Measurements from ENCODE around the gene GPR78. TPM values are rescaled to one million over a fixed set of nuclear protein-coding genes. Genes with fewer than 3 reads are reported as not detected.
"Not testable (repeated sequence)": the region's sequence is repeated elsewhere in the genome, so short reads cannot be mapped to it uniquely, and the experiment has no call there.

The GPR78 gene
- total RNA-seq, 1 donor from 2014 or later, result not detected

DNA sequence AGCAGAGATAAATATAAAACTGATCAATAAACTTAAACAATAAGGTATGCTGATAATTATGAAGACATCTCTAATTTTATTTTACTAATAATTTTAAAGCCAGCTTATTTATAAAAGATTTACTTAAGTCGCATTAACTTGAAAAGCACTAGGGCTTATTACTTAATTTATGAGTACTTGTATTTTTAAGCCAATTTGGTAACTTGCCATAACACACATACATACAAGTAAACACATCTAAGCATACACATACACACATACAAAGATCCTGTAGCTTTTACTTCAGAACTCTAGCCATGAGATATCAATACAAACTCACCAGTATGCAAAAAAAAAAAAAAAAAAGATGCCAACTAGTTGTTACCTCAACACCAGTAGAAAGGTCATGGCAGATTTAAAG, 10.0 kb upstream of the GPR78 start:
- TF ChIP-seq, protein P1, sequence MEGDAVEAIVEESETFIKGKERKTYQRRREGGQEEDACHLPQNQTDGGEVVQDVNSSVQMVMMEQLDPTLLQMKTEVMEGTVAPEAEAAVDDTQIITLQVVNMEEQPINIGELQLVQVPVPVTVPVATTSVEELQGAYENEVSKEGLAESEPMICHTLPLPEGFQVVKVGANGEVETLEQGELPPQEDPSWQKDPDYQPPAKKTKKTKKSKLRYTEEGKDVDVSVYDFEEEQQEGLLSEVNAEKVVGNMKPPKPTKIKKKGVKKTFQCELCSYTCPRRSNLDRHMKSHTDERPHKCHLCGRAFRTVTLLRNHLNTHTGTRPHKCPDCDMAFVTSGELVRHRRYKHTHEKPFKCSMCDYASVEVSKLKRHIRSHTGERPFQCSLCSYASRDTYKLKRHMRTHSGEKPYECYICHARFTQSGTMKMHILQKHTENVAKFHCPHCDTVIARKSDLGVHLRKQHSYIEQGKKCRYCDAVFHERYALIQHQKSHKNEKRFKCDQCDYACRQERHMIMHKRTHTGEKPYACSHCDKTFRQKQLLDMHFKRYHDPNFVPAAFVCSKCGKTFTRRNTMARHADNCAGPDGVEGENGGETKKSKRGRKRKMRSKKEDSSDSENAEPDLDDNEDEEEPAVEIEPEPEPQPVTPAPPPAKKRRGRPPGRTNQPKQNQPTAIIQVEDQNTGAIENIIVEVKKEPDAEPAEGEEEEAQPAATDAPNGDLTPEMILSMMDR (IDR thresholded peaks at IDR 0.05), result no peak
- no peak overlapping the region for H3K27ac Mint-ChIP-seq
- H3K9me3 Mint-ChIP-seq, result no peaks in the 10 kb centered on the region
- H3K27me3 Mint-ChIP-seq, result peaks cover 8% of the 10 kb centered on the region
- H3K4me1 Mint-ChIP-seq, result no peaks in the 10 kb centered on the region
- DNase-seq, result no peak
- H3K4me3 Mint-ChIP-seq, result no peak overlapping the region
- H3K36me3 Mint-ChIP-seq (ENCODE audit: low read depth), result no peaks in the 10 kb centered on the region
- ChIA-PET CTCF (no interaction called here), POLR2A (no interaction called here)
- intact Hi-C loops (cut with micrococcal nuclease), result no loop called here
- no peak for ATAC-seq (ENCODE audit: low read depth)

DNA sequence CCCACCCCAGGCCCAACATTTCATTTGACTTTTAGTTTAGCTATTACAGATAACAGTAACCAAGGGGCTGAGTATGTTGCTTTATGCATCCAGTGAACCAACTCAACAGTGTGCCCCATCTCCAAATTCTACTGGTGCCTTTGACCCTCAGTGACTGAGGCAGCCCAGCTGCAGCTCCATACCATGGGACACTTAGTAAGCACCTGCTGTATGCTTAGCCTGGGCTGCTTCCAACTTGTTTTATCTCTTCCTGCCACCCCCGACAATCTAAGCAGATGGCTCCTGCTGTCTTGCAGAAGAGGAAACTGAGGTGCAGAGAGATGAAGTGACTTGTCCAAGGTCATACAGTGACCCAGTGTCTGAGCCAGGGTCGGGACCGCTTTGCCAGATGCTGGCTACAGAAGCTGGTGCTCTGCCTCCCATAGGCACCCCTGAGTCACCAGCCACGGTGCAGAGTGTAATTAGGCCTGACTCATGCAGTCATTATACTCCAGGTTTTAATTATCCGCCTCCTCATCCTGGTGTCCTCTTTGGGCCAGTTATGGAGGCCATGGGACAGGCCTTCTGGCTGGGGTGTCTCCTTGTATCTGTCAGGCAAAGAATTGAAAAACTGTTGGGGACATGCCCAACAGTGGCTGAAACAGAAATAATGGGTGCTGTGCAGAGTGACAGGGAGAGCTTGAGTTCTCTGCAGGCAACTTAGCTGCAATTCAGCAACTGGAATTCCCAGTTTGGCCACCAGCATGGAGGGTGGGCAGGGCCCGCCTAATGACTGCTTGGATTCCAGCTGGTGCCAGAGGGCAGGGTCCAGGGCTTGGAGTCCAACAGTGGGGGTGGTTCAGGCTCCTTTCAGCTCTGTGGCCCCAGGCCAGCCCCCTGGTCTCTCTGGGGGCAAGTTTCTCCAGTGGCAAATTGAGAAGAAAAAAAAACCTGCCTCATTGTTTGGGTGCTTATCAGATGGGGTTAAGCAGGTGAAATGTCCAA, 8.2 kb upstream of the GPR78 start:
- H3K36me3 Mint-ChIP-seq (ENCODE audit: low read depth), result no peaks in the 10 kb centered on the region
- intact Hi-C loops (cut with micrococcal nuclease), result no loop called here
- no peak for DNase-seq
- H3K4me1 Mint-ChIP-seq, result no peaks in the 10 kb centered on the region
- ChIA-PET POLR2A (no interaction called here), CTCF (no interaction called here)
- H3K27ac Mint-ChIP-seq, result no peak overlapping the region
- H3K27me3 Mint-ChIP-seq, result peaks cover 12% of the 10 kb centered on the region
- TF ChIP-seq, protein P1 (IDR thresholded peaks at IDR 0.05), result no peak
- H3K9me3 Mint-ChIP-seq, result no peaks in the 10 kb centered on the region
- H3K4me3 Mint-ChIP-seq, result no peak overlapping the region
- no peak for ATAC-seq (ENCODE audit: low read depth)

DNA sequence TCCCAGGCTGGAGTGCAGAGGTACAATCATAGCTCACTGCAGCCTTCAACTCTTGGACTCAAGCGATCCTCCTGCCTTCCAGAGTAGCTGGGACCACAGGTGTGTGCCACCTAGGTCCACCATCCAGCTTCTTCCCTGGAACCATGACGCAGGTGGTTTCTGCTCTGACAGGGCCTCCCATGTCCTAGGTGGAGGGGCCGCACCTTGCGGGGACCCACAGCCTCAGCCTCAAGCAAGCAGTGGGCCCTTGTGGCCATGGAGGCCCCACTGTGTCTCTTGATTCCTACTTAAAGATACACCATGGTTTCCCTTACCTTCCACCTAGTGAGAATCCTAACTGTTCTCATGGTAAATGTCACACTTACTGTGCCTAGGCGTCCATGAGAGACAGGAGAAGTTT, 6.9 kb upstream of the GPR78 start:
- Mint-ChIP-seq H3K4me3 (no peak overlapping the region), H3K27me3 (peaks cover 9% of the 10 kb centered on the region), H3K4me1 (no peaks in the 10 kb centered on the region), H3K27ac (no peak overlapping the region), H3K36me3 (ENCODE audit: low read depth) (no peaks in the 10 kb centered on the region), H3K9me3 (no peaks in the 10 kb centered on the region)
- TF ChIP-seq, protein P1 (IDR thresholded peaks at IDR 0.05), result no peak
- intact Hi-C loops (cut with micrococcal nuclease), result no loop called here
- ChIA-PET POLR2A (no interaction called here), CTCF (no interaction called here)
- ATAC-seq (ENCODE audit: low read depth), result no peak
- no peak for DNase-seq

DNA sequence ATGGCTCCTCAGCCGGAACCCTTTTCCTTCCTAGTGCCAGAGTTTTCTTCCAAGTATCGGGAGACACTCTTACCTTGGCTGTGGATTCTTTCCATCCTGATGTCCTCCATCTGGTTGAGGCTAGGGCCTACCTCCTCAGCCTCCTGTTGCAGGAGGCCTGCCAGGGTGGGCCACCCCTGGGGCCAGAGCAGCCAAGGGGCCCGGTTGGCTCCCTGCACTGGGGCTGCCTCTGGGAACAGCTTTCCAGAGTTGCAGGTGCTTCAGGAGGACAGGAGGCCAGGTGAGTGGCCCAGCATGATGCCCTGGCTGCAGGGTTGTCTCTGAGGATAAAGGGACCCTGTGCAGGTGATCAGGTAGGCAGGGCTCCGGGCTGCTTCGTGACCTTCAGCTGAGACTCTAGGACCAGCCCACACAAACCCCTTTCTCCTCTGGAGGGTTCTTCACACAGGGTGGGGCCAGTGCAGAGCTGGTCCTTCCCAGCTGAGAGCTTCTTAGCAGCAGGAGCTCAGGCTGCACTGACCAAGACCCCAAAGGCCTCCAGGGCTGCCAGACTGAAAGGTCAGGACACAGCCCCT, 5.3 kb upstream of the GPR78 start:
- no peak overlapping the region for H3K4me3 Mint-ChIP-seq
- TF ChIP-seq, protein P1 (IDR thresholded peaks at IDR 0.05), result no peak
- ATAC-seq (ENCODE audit: low read depth), result no peak
- H3K27me3 Mint-ChIP-seq, result peaks cover 11% of the 10 kb centered on the region
- intact Hi-C loops (cut with micrococcal nuclease), result no loop called here
- no peak overlapping the region for H3K27ac Mint-ChIP-seq
- no peaks in the 10 kb centered on the region for H3K9me3 Mint-ChIP-seq
- CTCF ChIA-PET, result no interaction called here
- no peaks in the 10 kb centered on the region for H3K36me3 Mint-ChIP-seq (ENCODE audit: low read depth)
- POLR2A ChIA-PET, result no interaction called here
- H3K4me1 Mint-ChIP-seq, result no peaks in the 10 kb centered on the region
- DNase-seq, result no peak

DNA sequence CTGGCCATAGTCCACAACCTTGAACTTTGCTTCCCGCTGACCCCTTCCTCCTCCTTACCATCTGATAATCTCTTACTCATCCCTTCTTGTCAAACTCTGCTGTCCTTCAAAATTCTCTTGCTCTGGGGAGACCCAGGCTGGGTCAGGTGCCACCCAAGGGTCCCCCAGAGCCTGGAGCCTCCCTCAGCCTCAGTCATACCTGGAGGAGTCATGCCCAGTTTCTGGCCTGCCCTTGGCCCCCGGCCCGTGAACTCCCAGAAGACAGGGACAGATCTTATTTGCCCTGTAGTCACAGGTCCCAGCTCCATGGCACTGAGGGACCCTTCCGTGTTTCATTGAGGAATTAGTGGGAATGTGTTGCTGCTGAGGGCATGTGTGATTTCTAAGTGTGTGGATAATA, 4.7 kb upstream of the GPR78 start:
- no peak overlapping the region for H3K4me3 Mint-ChIP-seq
- H3K9me3 Mint-ChIP-seq, result no peaks in the 10 kb centered on the region
- intact Hi-C loops (cut with micrococcal nuclease), result no loop called here
- ChIA-PET POLR2A (no interaction called here), CTCF (no interaction called here)
- no peaks in the 10 kb centered on the region for H3K4me1 Mint-ChIP-seq
- ATAC-seq (ENCODE audit: low read depth) (no peak), DNase-seq (no peak)
- H3K36me3 Mint-ChIP-seq (ENCODE audit: low read depth), result no peaks in the 10 kb centered on the region
- TF ChIP-seq, protein P1 (IDR thresholded peaks at IDR 0.05), result no peak
- H3K27me3 Mint-ChIP-seq, result peaks cover 14% of the 10 kb centered on the region
- H3K27ac Mint-ChIP-seq, result no peak overlapping the region

DNA sequence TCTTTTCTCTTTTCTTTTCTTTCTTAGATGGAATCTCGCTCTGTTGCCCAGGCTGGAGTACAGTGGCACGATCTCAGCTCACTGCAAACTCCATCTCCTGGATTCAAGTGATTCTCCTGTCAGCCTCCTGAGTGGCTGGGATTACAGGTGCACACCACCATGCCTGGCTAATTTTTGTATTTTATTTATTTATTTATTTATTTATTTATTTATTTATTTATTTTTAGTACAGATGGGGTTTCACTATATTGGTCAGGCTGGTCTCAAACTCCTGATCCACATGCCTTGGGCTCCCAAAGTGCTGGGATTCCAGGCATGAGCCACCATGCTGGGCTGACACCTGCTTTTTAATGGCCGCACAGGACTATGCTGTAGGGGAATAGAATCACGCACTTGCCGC, 3.6 kb upstream of the GPR78 start:
- CTCF ChIA-PET; DNase-seq; intact Hi-C loops (cut with micrococcal nuclease); H3K4me3 Mint-ChIP-seq; ATAC-seq (ENCODE audit: low read depth); H3K36me3 Mint-ChIP-seq (ENCODE audit: low read depth); POLR2A ChIA-PET; H3K27ac Mint-ChIP-seq; H3K4me1 Mint-ChIP-seq; H3K9me3 Mint-ChIP-seq: not testable (repeated sequence)
- peaks cover 14% of the 10 kb centered on the region for H3K27me3 Mint-ChIP-seq

All from activated B cell treated with CpG ODN at 0.5 μM for 24 hours (primary cell).